IMR-90 (cell line): ENCODE data around the gene KRTAP12-4. TPM values are rescaled to one million over a fixed set of nuclear protein-coding genes. Genes with fewer than 3 reads are reported as not detected.

Source experiments
- ATAC-seq: fragments of 200-7000 bp; cut with Tn5 transposase; 2 replicates; pipeline ENCODE4 v1.9.1; 2020; ENCODE audit warnings: low read depth, mild to moderate bottlenecking, moderate library complexity
- BruUV-seq: library from RNA; stranded (reverse); fragments of 400-500 nt; replicated peaks from 2 replicates; lab custom pipeline; 2021; lab: Mats Ljungman, UMichigan
- CTCF ChIA-PET: fragments of 300-600 bp; formaldehyde crosslinking; extraction: SDS; loops from one replicate; lab custom pipeline; 2021; ENCODE audit warnings: antibody characterized with exemption; lab: Yijun Ruan, JAX
- POLR2A ChIA-PET: fragments of 300-600 bp; sonication (Branson Sonifier 250); formaldehyde crosslinking; loops from one replicate; lab custom pipeline; 2022; ENCODE audit warnings: antibody characterized with exemption; ENCODE audit not compliant: unreplicated experiment; lab: Charles Lee
- DNase-seq: peaks from one replicate; pipeline ENCODE4 v3.0.0; 2013
- H2AFZ ChIP-seq: replicated peaks from 2 replicates; pipeline ENCODE3; 2013; ENCODE audit warnings: low read length, mild to moderate bottlenecking; ENCODE audit not compliant: poor library complexity
- H2AK5ac ChIP-seq: 2 replicates; pipeline ENCODE4 v1.6.1; 2013; ENCODE audit warnings: low read depth, low read length, inconsistent platforms
- H2AK9ac ChIP-seq: replicated peaks from 2 replicates; pipeline ENCODE3; 2013; ENCODE audit warnings: mild to moderate bottlenecking, low read depth, low read length, moderate library complexity; ENCODE audit not compliant: poor library complexity
- H2BK120ac ChIP-seq: 2 replicates; pipeline ENCODE4 v1.6.1; 2013; ENCODE audit warnings: low read depth, low read length, inconsistent platforms
- H2BK15ac ChIP-seq: 3 replicates; pipeline ENCODE4 v1.6.1; 2013; ENCODE audit warnings: low read depth, low read length, inconsistent platforms
- H2BK20ac ChIP-seq: 2 replicates; pipeline ENCODE4 v1.6.1; 2013; ENCODE audit warnings: low read depth, mild to moderate bottlenecking, inconsistent platforms, low read length, moderate library complexity
- H2BK5ac ChIP-seq: 2 replicates; pipeline ENCODE4 v1.6.1; 2013; ENCODE audit warnings: mild to moderate bottlenecking, low read depth, low read length, inconsistent platforms; ENCODE audit not compliant: poor library complexity, severe bottlenecking
- H3K14ac ChIP-seq: replicated peaks from 2 replicates; pipeline ENCODE4 v1.6.1; 2013; ENCODE audit warnings: low read depth, low read length, inconsistent platforms
- H3K18ac ChIP-seq: 2 replicates; pipeline ENCODE4 v1.6.1; 2013; ENCODE audit warnings: low read depth, low read length, control low read depth
- H3K23ac ChIP-seq: 2 replicates; pipeline ENCODE4 v1.6.1; 2013; ENCODE audit warnings: low read depth, low read length, inconsistent platforms
- H3K27ac ChIP-seq: 2 replicates; pipeline ENCODE4 v1.5.1; 2013; ENCODE audit warnings: mild to moderate bottlenecking, control low read depth, low read length; ENCODE audit not compliant: insufficient read depth
- H3K27me3 ChIP-seq: 2 replicates; pipeline ENCODE4 v1.6.1; 2013; ENCODE audit warnings: low read length; ENCODE audit not compliant: control insufficient read depth, insufficient read depth
- H3K36me3 ChIP-seq: 2 replicates; pipeline ENCODE4 v1.6.1; 2013; ENCODE audit warnings: low read length, mixed read lengths; ENCODE audit not compliant: control insufficient read depth, insufficient read depth
- H3K4ac ChIP-seq: 2 replicates; pipeline ENCODE4 v1.6.1; 2013; ENCODE audit warnings: low read depth, low read length, inconsistent platforms
- H3K4me1 ChIP-seq: 2 replicates; pipeline ENCODE4 v1.6.1; 2013; ENCODE audit warnings: low read length, mixed read lengths; ENCODE audit not compliant: control insufficient read depth, insufficient read depth
- H3K4me2 ChIP-seq: 2 replicates; pipeline ENCODE4 v1.6.1; 2013; ENCODE audit warnings: low read depth, mild to moderate bottlenecking, control low read depth, low read length, moderate library complexity
- H3K4me3 ChIP-seq: 2 replicates; pipeline ENCODE4 v1.5.1; 2013; ENCODE audit warnings: low read depth, mild to moderate bottlenecking, control low read depth, low read length, moderate library complexity; ENCODE audit not compliant: insufficient read depth
- H3K56ac ChIP-seq: 2 replicates; pipeline ENCODE4 v1.6.1; 2013; ENCODE audit warnings: low read length, inconsistent platforms; ENCODE audit not compliant: insufficient read depth; ENCODE audit errors: extremely low read depth
- H3K79me1 ChIP-seq, 2 experiments: 2 replicates each; pipeline ENCODE4 v1.6.1; 2013; ENCODE audit warnings: low read length in 2 of 2, inconsistent platforms in 1 of 2, low read depth in 1 of 2
- H3K9ac ChIP-seq: 2 replicates; pipeline ENCODE4 v1.6.1; 2013; ENCODE audit warnings: low read depth, low read length, control low read depth
- H3K9me1 ChIP-seq: 2 replicates; pipeline ENCODE4 v1.6.1; 2013; ENCODE audit warnings: low read length, inconsistent platforms; ENCODE audit not compliant: insufficient read depth
- H3K9me3 ChIP-seq: 2 replicates; pipeline ENCODE4 v1.6.1; 2013; ENCODE audit warnings: low read length; ENCODE audit not compliant: control insufficient read depth, insufficient read depth
- H4K20me1 ChIP-seq: 2 replicates; pipeline ENCODE4 v1.6.1; 2013; ENCODE audit warnings: low read length, inconsistent platforms; ENCODE audit not compliant: insufficient read depth
- H4K5ac ChIP-seq: 2 replicates; pipeline ENCODE4 v1.6.1; 2013; ENCODE audit warnings: mild to moderate bottlenecking, low read depth, low read length, control low read depth
- H4K8ac ChIP-seq, 2 experiments: 2 replicates each; pipeline ENCODE4 v1.6.1; 2013; ENCODE audit warnings: low read depth in 2 of 2, low read length in 2 of 2, control low read depth in 1 of 2, inconsistent platforms in 1 of 2
- H4K91ac ChIP-seq: 2 replicates; pipeline ENCODE4 v1.6.1; 2013; ENCODE audit warnings: low read depth, low read length, inconsistent platforms; ENCODE audit not compliant: insufficient read depth
- CHD1 ChIP-seq: IDR thresholded peaks from 2 replicates; pipeline ENCODE4 v1.6.1; 2012; ENCODE audit warnings: low read depth, low read length, improper control_type of control experiment
- FOS ChIP-seq: fragments of 150-350 bp; IDR thresholded peaks from 2 replicates; pipeline ENCODE4 v1.6.1; 2016; ENCODE audit warnings: low read depth, low read length
- MAFK ChIP-seq: IDR thresholded peaks from 2 replicates; pipeline ENCODE4 v1.6.1; 2012; ENCODE audit warnings: low read depth, low read length, improper control_type of control experiment
- NFE2L2 ChIP-seq: fragments of 150-350 bp; IDR thresholded peaks from 2 replicates; pipeline ENCODE4 v1.6.1; 2016; ENCODE audit warnings: low read depth, mild to moderate bottlenecking, low read length
- POLR2A ChIP-seq: IDR thresholded peaks from 2 replicates; pipeline ENCODE4 v1.6.1; 2012; ENCODE audit warnings: mild to moderate bottlenecking, low read depth, low read length
- RFX5 ChIP-seq: IDR thresholded peaks from 2 replicates; pipeline ENCODE4 v1.8.0; 2012; ENCODE audit warnings: low read depth, mild to moderate bottlenecking, low read length, moderate library complexity
- SMC3 ChIP-seq: fragments of 150-350 bp; IDR thresholded peaks from 2 replicates; pipeline ENCODE4 v1.6.1; 2016; ENCODE audit warnings: low read depth, mild to moderate bottlenecking, antibody characterized with exemption, low read length, moderate library complexity
- whole genome bisulfite sequencing, 2 experiments: methylation state at CpG; one replicate each; pipeline versions ENCODE4 v1.1.5 to v1.1.7; 2013; ENCODE audit warnings: missing lambda C conversion rate in 2 of 2; ENCODE audit not compliant: insufficient read length in 1 of 2; ENCODE audit errors: extremely low coverage in 2 of 2; 5-methylcytosine and 5-hydroxymethylcytosine counted together
- dilution Hi-C: fragments of 300-500 bp; cut with HindIII; formaldehyde crosslinking; loops from one replicate; pipeline ENCODE4 v1.14.3; 2018; ENCODE audit warnings: low sequenced_read_pairs; ENCODE audit not compliant: unreplicated experiment
- in situ Hi-C: fragments of 300-500 bp; cut with MboI; formaldehyde crosslinking; loops from 3 replicates; pipeline ENCODE4 v1.14.3; 2019; ENCODE audit warnings: low sequenced_read_pairs, inconsistent platforms, mixed read lengths
- intact Hi-C: fragments of 100-400 bp; cut with micrococcal nuclease; formaldehyde crosslinking; loops from 2 replicates; pipeline ENCODE4 v1.10.0; 2022
- polyA plus RNA-seq, 3 experiments: library from polyadenylated mRNA; depleted of rRNA; stranded (reverse); fragments of >200 nt; gene quantifications; 2 replicates each; pipeline ENCODE4 v1.2.3, GENCODE V29; 2012; ENCODE audit warnings: low replicate concordance in 1 of 3
- total RNA-seq: library from RNA; depleted of rRNA; stranded (reverse); fragments of >200 nt; gene quantifications from 2 replicates; pipeline ENCODE4 v1.2.3, GENCODE V29; 2012
- TF ChIP-seq, protein P1 (sequence below): conservative IDR thresholded peaks from 2 replicates; pipeline ENCODE4 v1.5.1; 2012; ENCODE audit warnings: mild to moderate bottlenecking, low read depth, low read length, improper control_type of control experiment
- TF ChIP-seq, protein P2 (sequence below): fragments of 150-350 bp; IDR thresholded peaks from 2 replicates; pipeline ENCODE4 v1.6.1; 2017; ENCODE audit warnings: mild to moderate bottlenecking, antibody characterized with exemption, low read length, low read depth
- TF ChIP-seq, protein P3 (sequence below): fragments of 150-350 bp; IDR thresholded peaks from 2 replicates; pipeline ENCODE4 v1.6.1; 2016; ENCODE audit warnings: low read depth, mild to moderate bottlenecking, low read length, moderate library complexity, borderline replicate concordance

Gene KRTAP12-4
- total and polyA plus RNA-seq, 2 of the 4 experiments (the other 2 are of a cell fraction): not detected

DNA sequence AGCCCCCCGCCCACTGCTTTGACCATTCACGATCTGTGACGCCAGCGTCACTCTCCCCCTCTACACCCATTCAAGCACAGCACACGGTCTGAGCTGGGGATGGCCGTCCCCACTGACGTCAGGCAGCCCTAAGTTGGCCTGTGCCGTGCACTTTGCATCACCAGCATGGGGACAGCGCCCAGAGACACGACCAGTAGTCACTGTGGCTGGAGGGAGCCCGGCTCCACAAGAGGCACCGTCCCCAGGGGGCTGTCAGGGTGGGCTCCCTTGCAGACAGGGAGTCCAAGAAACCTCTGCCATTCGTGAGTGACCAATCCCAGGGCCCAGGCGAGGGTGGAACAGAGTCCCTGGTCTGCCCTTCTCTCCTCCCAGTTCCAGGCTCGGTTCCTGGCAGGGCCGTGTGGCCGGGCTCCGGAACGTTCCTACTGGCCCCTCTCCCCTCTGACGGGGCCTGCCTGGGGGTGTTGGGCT, 40.3 kb downstream of the KRTAP12-4 start:
- 28% methylated on average over 4 of the region's 20 CpGs; no CpG with 5 or more reads in 1 of the 2 experiments for WGBS, 2 experiments
- CTCF ChIA-PET: no interaction called here
- intact Hi-C loops: no loop called here
- DNase-seq: no peak
- H2BK15ac ChIP-seq: no peak overlapping the region
- TF ChIP-seq, protein P1, sequence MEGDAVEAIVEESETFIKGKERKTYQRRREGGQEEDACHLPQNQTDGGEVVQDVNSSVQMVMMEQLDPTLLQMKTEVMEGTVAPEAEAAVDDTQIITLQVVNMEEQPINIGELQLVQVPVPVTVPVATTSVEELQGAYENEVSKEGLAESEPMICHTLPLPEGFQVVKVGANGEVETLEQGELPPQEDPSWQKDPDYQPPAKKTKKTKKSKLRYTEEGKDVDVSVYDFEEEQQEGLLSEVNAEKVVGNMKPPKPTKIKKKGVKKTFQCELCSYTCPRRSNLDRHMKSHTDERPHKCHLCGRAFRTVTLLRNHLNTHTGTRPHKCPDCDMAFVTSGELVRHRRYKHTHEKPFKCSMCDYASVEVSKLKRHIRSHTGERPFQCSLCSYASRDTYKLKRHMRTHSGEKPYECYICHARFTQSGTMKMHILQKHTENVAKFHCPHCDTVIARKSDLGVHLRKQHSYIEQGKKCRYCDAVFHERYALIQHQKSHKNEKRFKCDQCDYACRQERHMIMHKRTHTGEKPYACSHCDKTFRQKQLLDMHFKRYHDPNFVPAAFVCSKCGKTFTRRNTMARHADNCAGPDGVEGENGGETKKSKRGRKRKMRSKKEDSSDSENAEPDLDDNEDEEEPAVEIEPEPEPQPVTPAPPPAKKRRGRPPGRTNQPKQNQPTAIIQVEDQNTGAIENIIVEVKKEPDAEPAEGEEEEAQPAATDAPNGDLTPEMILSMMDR: no peak
- TF ChIP-seq RFX5 (no peak), POLR2A (no peak), CHD1 (no peak), FOS (no peak), SMC3 (no peak), MAFK (no peak), NFE2L2 (no peak)
- TF ChIP-seq, protein P2, sequence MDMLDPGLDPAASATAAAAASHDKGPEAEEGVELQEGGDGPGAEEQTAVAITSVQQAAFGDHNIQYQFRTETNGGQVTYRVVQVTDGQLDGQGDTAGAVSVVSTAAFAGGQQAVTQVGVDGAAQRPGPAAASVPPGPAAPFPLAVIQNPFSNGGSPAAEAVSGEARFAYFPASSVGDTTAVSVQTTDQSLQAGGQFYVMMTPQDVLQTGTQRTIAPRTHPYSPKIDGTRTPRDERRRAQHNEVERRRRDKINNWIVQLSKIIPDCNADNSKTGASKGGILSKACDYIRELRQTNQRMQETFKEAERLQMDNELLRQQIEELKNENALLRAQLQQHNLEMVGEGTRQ: no peak
- TF ChIP-seq, protein P3, sequence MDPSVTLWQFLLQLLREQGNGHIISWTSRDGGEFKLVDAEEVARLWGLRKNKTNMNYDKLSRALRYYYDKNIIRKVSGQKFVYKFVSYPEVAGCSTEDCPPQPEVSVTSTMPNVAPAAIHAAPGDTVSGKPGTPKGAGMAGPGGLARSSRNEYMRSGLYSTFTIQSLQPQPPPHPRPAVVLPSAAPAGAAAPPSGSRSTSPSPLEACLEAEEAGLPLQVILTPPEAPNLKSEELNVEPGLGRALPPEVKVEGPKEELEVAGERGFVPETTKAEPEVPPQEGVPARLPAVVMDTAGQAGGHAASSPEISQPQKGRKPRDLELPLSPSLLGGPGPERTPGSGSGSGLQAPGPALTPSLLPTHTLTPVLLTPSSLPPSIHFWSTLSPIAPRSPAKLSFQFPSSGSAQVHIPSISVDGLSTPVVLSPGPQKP: no peak
- no peak overlapping the region for H2BK5ac ChIP-seq
- no peak overlapping the region for H3K27ac ChIP-seq
- H3K4ac ChIP-seq: no peak overlapping the region
- no peak overlapping the region for H3K56ac ChIP-seq
- H3K9me1 ChIP-seq: no peaks in the 10 kb centered on the region
- H2AFZ ChIP-seq: no peak overlapping the region
- ATAC-seq: no peak
- no TSS peak for BruUV-seq
- no peak overlapping the region for H2AK9ac ChIP-seq
- no peak overlapping the region for H4K5ac ChIP-seq
- H3K23ac ChIP-seq: no peak overlapping the region
- H2AK5ac ChIP-seq: no peak overlapping the region
- dilution Hi-C loops: no loop called here
- no peaks in the 10 kb centered on the region for H3K79me1 ChIP-seq
- no peak overlapping the region for H3K4me3 ChIP-seq
- no peak overlapping the region for H4K91ac ChIP-seq
- H3K14ac ChIP-seq: no peak overlapping the region
- peaks cover 13% of the 10 kb centered on the region for H3K9me3 ChIP-seq
- no peaks in the 10 kb centered on the region for H3K36me3 ChIP-seq
- no peak overlapping the region for H4K8ac ChIP-seq
- no peak overlapping the region for H3K18ac ChIP-seq
- H4K20me1 ChIP-seq: no peaks in the 10 kb centered on the region
- no peak overlapping the region for H2BK20ac ChIP-seq
- H3K4me1 ChIP-seq: no peaks in the 10 kb centered on the region
- no peak overlapping the region for H3K9ac ChIP-seq
- peaks cover 3% of the 10 kb centered on the region; the same call in 1 of the 2 replicates for H3K27me3 ChIP-seq
- H3K4me2 ChIP-seq: no peak overlapping the region
- POLR2A ChIA-PET: no interaction called here
- no peak overlapping the region for H2BK120ac ChIP-seq
- in situ Hi-C loops: no loop called here
